CD14-positive monocyte (primary cell): Measurements from ENCODE around the gene NDUFB8. TPM values are rescaled to one million over a fixed set of nuclear protein-coding genes. Genes with fewer than 3 reads are reported as not detected.

Experiments used
- DNase-seq, 3 donors: peaks; one replicate each; pipeline ENCODE4 v3.0.0-alpha.2; 2011 to 2022
- H2AFZ ChIP-seq: 2 replicates; pipeline ENCODE4 v1.6.0; 2012; ENCODE audit warnings: mild to moderate bottlenecking, low read depth, low read length, inconsistent platforms; ENCODE audit not compliant: insufficient read depth, poor library complexity, severe bottlenecking
- H3K27ac ChIP-seq, 2 donors: 1 replicate in 1 of 2; 2 replicates in 1 of 2; pipeline ENCODE4 v1.5.1; 2012 to 2013; ENCODE audit warnings: low read length in 2 of 2, control low read depth in 1 of 2, inconsistent platforms in 1 of 2, low read depth in 1 of 2, mild to moderate bottlenecking in 1 of 2
- H3K27me3 ChIP-seq, 2 donors: one replicate each; pipeline versions ENCODE4 v1.6.0 to v1.6.1; 2011 to 2013; ENCODE audit warnings: low read length in 2 of 2; ENCODE audit not compliant: control insufficient read depth in 2 of 2, insufficient read depth in 2 of 2
- H3K36me3 ChIP-seq, 2 donors: replicated peaks in 1 of 2; 1 replicate in 1 of 2; 2 replicates in 1 of 2; pipeline versions ENCODE4 v1.5.1 to v1.6.1; 2012 to 2013; ENCODE audit warnings: low read length in 2 of 2, control low read depth in 1 of 2, inconsistent platforms in 1 of 2, mild to moderate bottlenecking in 1 of 2; ENCODE audit not compliant: insufficient read depth in 2 of 2, control insufficient read depth in 1 of 2
- H3K4me1 ChIP-seq, 2 donors: 1 replicate in 1 of 2; 2 replicates in 1 of 2; pipeline versions ENCODE4 v1.5.1 to v1.6.1; 2012 to 2013; ENCODE audit warnings: low read length in 2 of 2, control low read depth in 1 of 2, inconsistent platforms in 1 of 2, mild to moderate bottlenecking in 1 of 2, moderate library complexity in 1 of 2; ENCODE audit not compliant: insufficient read depth in 2 of 2, control insufficient read depth in 1 of 2
- H3K4me2 ChIP-seq: replicated peaks from 2 replicates; pipeline ENCODE3; 2012; ENCODE audit warnings: low read length, moderate library complexity, mild to moderate bottlenecking; ENCODE audit not compliant: poor library complexity, severe bottlenecking; ENCODE audit errors: extremely low read depth
- H3K4me3 ChIP-seq, 3 experiments: fragments of 200-600 bp in 1 of 3; sonication (generic) in 1 of 3; replicated peaks in 1 of 3; 1 replicate in 2 of 3; 2 replicates in 1 of 3; pipeline ENCODE4 v1.5.1; 2011 to 2013; ENCODE audit warnings: low read length in 3 of 3, mild to moderate bottlenecking in 3 of 3, control low read depth in 2 of 3, low read depth in 2 of 3, inconsistent platforms in 1 of 3, moderate library complexity in 1 of 3
- H3K79me2 ChIP-seq: 2 replicates; pipeline ENCODE4 v1.6.0; 2012; ENCODE audit warnings: mild to moderate bottlenecking, control low read depth, inconsistent platforms, low read length, moderate library complexity; ENCODE audit not compliant: insufficient read depth
- H3K9ac ChIP-seq: 2 replicates; pipeline ENCODE4 v1.6.0; 2017; ENCODE audit warnings: low read length, mild to moderate bottlenecking; ENCODE audit not compliant: insufficient read depth, poor library complexity, severe bottlenecking
- H3K9me3 ChIP-seq, 2 donors: replicated peaks in 1 of 2; 1 replicate in 1 of 2; 2 replicates in 1 of 2; pipeline versions ENCODE4 v1.5.1 to v1.6.1; 2012 to 2013; ENCODE audit warnings: low read length in 2 of 2, control low read depth in 1 of 2; ENCODE audit not compliant: control insufficient read depth in 1 of 2, insufficient read depth in 1 of 2
- H4K20me1 ChIP-seq: 2 replicates; pipeline ENCODE4 v1.6.0; 2012; ENCODE audit warnings: mild to moderate bottlenecking, low read length, control low read depth, moderate library complexity; ENCODE audit not compliant: insufficient read depth
- H3K27ac Mint-ChIP-seq, 7 donors: one replicate each; pipeline ENCODE4 v1.8.0; 2020; ENCODE audit warnings: mild to moderate bottlenecking in 7 of 7, mixed read lengths in 7 of 7, moderate library complexity in 6 of 7, inconsistent platforms in 2 of 7
- H3K27me3 Mint-ChIP-seq, 3 donors: one replicate each; pipeline ENCODE4 v1.8.0; 2021 to 2022; ENCODE audit warnings: low read depth in 3 of 3, mild to moderate bottlenecking in 3 of 3, mixed read lengths in 3 of 3, moderate library complexity in 3 of 3, inconsistent platforms in 1 of 3
- H3K36me3 Mint-ChIP-seq, 2 donors: one replicate each; pipeline ENCODE4 v1.8.0; 2020; ENCODE audit warnings: mixed read lengths in 2 of 2, inconsistent platforms in 1 of 2, mild to moderate bottlenecking in 1 of 2
- H3K4me1 Mint-ChIP-seq: one replicate; pipeline ENCODE4 v1.8.0; 2020; ENCODE audit warnings: mild to moderate bottlenecking, mixed read lengths
- H3K4me3 Mint-ChIP-seq, 2 donors: one replicate each; pipeline ENCODE4 v1.8.0; 2020; ENCODE audit warnings: mild to moderate bottlenecking in 2 of 2, mixed read lengths in 2 of 2, moderate library complexity in 1 of 2
- H3K9me3 Mint-ChIP-seq, 7 donors: one replicate each; pipeline ENCODE4 v1.8.0; 2020 to 2022; ENCODE audit warnings: mixed read lengths in 7 of 7, mild to moderate bottlenecking in 6 of 7, moderate library complexity in 6 of 7, inconsistent platforms in 2 of 7
- WGBS: methylation state at CpG from one replicate; pipeline ENCODE4 v1.1.5; 2013; ENCODE audit warnings: missing lambda C conversion rate; ENCODE audit not compliant: insufficient coverage; 5-methylcytosine and 5-hydroxymethylcytosine counted together
- intact Hi-C, 2 donors: fragments of 100-400 bp; cut with micrococcal nuclease; formaldehyde crosslinking; loops; one replicate each; pipeline versions ENCODE4 v1.15.0 to v1.15.1; 2023
- polyA plus RNA-seq, 3 donors: library from polyadenylated mRNA; depleted of rRNA in 1 of 3; unstranded in 2 of 3; stranded (reverse) in 1 of 3; fragments of 300-500 nt in 2 of 3; fragments of >200 nt in 1 of 3; fragmentation: Illumina TruSeq in 2 of 3; gene quantifications; 1 replicate in 2 of 3; 2 replicates in 1 of 3; pipeline ENCODE4 v1.2.3, GENCODE V29; 2012 to 2021
- TF ChIP-seq, protein P1 (sequence below): fragments of 200-600 bp; IDR thresholded peaks from one replicate; pipeline ENCODE4 v1.8.0; 2022; ENCODE audit warnings: antibody characterized with exemption, mild to moderate bottlenecking

Gene NDUFB8
- polyA plus RNA-seq, 3 donors: 124 to 419 (median 381) TPM

DNA sequence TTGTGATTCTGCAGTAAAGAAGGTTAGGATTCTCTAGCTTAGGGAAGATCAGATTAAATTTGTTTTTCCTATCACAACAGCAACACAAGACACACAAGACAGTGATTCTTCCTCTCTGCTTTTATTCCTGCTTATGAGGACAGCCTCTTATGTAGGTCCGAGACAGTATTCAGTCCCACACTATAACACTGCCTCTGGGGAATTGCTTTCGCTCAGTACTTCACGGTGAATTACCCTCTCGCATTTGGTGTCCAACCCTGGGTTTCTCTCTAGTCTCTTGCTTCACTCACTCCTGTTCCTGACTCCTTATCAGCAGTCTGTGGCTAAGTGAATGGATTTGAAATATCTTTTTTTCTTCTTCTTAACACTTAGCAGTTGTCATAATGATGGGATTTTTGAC, 7.8 kb upstream of the NDUFB8 start:
- H3K27ac Mint-ChIP-seq: no peak overlapping the region
- Histone ChIP-seq H3K4me1 (peaks cover 17 to 27% of the 10 kb centered on the region in 2 donors), H3K4me2 (no peak overlapping the region)

DNA sequence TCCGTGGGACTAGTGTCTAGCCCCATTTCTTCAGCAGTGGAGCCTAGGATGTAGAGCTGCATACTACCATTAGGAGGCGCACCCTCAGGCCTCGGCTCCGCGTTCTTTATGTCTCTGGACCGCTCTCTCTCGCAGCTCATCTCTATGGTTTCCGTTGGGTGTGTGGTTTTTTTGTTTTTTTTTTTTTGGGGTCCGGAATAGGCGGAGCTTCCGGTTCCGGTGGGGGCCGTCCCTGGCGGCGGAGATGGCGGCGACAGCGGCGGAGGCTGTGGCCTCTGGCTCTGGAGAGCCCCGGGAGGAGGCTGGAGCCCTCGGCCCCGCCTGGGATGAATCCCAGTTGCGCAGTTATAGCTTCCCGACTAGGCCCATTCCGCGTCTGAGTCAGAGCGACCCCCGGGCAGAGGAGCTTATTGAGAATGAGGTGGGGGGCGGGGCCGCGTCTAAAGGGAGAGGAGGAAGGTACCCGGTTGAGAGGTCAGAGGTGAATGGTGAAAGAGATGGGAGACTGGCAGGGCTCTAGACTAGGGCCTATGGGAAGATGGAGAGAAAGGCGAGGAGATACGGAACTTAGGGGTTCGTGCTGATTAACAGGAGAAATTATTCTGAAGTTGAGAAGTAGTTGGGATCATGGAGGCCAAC, 6.2 kb upstream of the NDUFB8 start, which contains the start of gene HIF1AN:
HIF1AN (plus strand) TSS at position 229 of the 639 bp plus-strand sequence; CDS start at position 245, 16 bp downstream.
- Histone ChIP-seq H4K20me1 (no peaks in the 10 kb centered on the region), H3K9ac (peak within 1 kb of the TSS; percentile 73), H3K27me3 (no peaks in the 10 kb centered on the region), H3K36me3 (peaks cover 24 to 33% of the 10 kb centered on the region in 2 donors), H3K79me2 (peaks cover 34% of the 10 kb centered on the region), H3K9me3 (no peaks in the 10 kb centered on the region), H2AFZ (peak within 1 kb of the TSS; percentile 95), H3K4me1 (peaks cover 17 to 27% of the 10 kb centered on the region in 2 donors), H3K27ac (peak within 1 kb of the TSS; percentile 8 to 79), H3K4me3 (peak within 1 kb of the TSS; percentile 75 to 97 (median 90)), H3K4me2 (peak within 1 kb of the TSS; percentile 83)
- H3K27me3 Mint-ChIP-seq: no peaks in the 10 kb centered on the region
- TF ChIP-seq, protein P1, sequence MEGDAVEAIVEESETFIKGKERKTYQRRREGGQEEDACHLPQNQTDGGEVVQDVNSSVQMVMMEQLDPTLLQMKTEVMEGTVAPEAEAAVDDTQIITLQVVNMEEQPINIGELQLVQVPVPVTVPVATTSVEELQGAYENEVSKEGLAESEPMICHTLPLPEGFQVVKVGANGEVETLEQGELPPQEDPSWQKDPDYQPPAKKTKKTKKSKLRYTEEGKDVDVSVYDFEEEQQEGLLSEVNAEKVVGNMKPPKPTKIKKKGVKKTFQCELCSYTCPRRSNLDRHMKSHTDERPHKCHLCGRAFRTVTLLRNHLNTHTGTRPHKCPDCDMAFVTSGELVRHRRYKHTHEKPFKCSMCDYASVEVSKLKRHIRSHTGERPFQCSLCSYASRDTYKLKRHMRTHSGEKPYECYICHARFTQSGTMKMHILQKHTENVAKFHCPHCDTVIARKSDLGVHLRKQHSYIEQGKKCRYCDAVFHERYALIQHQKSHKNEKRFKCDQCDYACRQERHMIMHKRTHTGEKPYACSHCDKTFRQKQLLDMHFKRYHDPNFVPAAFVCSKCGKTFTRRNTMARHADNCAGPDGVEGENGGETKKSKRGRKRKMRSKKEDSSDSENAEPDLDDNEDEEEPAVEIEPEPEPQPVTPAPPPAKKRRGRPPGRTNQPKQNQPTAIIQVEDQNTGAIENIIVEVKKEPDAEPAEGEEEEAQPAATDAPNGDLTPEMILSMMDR: peak; percentile 84
- H3K9me3 Mint-ChIP-seq: peaks cover 0 to 5% (median 0%) of the 10 kb centered on the region in 7 donors
- intact Hi-C loops: no loop called here
- peak within 1 kb of the TSS in 3 of 7 donors; percentile 21 to 79 (median 60) for H3K27ac Mint-ChIP-seq
- peak; percentile 92 to 96 (median 94) for DNase-seq
- H3K4me1 Mint-ChIP-seq: no peaks in the 10 kb centered on the region
- peaks cover 23 to 38% of the 10 kb centered on the region in 2 donors for H3K36me3 Mint-ChIP-seq
- H3K4me3 Mint-ChIP-seq: no peak within 1 kb of the TSS
- WGBS: 0% methylated on average over 32 of the region's 35 CpGs

More for the DNA sequence above, 7.8 kb upstream of the NDUFB8 start:
- no peaks in the 10 kb centered on the region for H3K27me3 Mint-ChIP-seq
- no peak for DNase-seq
- intact Hi-C loops: no loop called here
- Histone ChIP-seq H3K9ac (no peak overlapping the region), H2AFZ (no peak overlapping the region), H3K27me3 (no peaks in the 10 kb centered on the region), H3K36me3 (peaks cover 39 to 48% of the 10 kb centered on the region in 2 donors), H3K4me3 (no peak overlapping the region), H3K27ac (no peak overlapping the region), H4K20me1 (no peaks in the 10 kb centered on the region), H3K9me3 (no peaks in the 10 kb centered on the region), H3K79me2 (peaks cover 34% of the 10 kb centered on the region)
- peak overlapping the region in 1 of 2 donors; percentile 40 for H3K4me3 Mint-ChIP-seq
- H3K4me1 Mint-ChIP-seq: no peaks in the 10 kb centered on the region
- WGBS: 100% methylated on average over 1 of the region's 4 CpGs
- peaks cover 0 to 5% (median 0%) of the 10 kb centered on the region in 7 donors for H3K9me3 Mint-ChIP-seq
- H3K36me3 Mint-ChIP-seq: peaks cover 32 to 49% of the 10 kb centered on the region in 2 donors
- TF ChIP-seq, protein P1: no peak
